GM21367 (cell line): ENCODE data around the gene MMEL1.
"Not testable (repeated sequence)": the region's sequence is repeated elsewhere in the genome, so short reads cannot be mapped to it uniquely, and the experiment has no call there.

Source experiments
- ATAC-seq: cut with Tn5 transposase; IDR thresholded peaks from one replicate; pipeline ENCODE4 v1.9.1; 2021; ENCODE audit not compliant: unreplicated experiment

MMEL1 gene, protein sequence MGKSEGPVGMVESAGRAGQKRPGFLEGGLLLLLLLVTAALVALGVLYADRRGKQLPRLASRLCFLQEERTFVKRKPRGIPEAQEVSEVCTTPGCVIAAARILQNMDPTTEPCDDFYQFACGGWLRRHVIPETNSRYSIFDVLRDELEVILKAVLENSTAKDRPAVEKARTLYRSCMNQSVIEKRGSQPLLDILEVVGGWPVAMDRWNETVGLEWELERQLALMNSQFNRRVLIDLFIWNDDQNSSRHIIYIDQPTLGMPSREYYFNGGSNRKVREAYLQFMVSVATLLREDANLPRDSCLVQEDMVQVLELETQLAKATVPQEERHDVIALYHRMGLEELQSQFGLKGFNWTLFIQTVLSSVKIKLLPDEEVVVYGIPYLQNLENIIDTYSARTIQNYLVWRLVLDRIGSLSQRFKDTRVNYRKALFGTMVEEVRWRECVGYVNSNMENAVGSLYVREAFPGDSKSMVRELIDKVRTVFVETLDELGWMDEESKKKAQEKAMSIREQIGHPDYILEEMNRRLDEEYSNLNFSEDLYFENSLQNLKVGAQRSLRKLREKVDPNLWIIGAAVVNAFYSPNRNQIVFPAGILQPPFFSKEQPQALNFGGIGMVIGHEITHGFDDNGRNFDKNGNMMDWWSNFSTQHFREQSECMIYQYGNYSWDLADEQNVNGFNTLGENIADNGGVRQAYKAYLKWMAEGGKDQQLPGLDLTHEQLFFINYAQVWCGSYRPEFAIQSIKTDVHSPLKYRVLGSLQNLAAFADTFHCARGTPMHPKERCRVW

GRCh38 chr1:2632561-2633361 lies at the start of gene MMEL1:
MMEL1 (minus strand) TSS chr1:2633016; CDS start chr1:2629484, 3,532 bp downstream.
- no peak for ATAC-seq

DNA sequence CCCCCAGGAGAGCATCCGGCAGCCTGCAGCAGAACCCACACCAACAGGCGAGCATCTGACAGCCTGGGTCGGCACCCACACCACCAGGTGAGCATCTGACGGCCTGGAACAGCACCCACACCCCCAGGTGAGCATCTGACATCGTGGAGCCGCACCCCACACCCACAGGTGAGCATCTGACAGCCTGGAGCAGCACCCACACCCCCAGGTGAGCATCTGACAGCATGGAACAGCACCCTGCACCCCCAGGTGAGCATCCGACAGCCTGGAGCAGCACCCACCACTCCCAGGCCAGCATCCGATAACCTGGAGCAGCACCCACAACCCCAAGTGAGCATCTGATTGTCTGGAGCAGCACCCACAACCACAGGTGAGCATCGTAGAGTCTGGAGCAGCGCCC lies 43.9 kb upstream of the MMEL1 start:
- ATAC-seq, result not testable (repeated sequence)

GRCh38 chr1:2671656-2672055 lies 38.8 kb upstream of the MMEL1 start:
- ATAC-seq, result not testable (repeated sequence)

DNA sequence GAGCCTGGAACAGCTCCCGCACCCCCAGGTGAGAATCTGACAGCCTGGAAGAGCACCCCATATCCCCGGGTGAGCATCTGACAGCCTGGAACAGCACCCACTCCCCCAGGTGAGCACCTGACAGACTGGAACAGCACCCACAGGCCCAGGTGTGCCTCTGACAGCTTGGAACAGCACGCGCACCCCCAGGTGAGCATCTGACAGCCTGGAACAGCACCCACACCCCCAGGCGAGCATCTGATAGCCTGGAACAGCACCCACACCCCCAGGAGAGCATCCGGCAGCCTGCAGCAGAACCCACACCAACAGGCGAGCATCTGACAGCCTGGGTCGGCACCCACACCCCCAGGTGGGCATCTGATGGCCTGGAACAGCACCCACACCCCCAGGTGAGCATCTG lies 27.0 kb upstream of the MMEL1 start:
- ATAC-seq, result not testable (repeated sequence)

DNA sequence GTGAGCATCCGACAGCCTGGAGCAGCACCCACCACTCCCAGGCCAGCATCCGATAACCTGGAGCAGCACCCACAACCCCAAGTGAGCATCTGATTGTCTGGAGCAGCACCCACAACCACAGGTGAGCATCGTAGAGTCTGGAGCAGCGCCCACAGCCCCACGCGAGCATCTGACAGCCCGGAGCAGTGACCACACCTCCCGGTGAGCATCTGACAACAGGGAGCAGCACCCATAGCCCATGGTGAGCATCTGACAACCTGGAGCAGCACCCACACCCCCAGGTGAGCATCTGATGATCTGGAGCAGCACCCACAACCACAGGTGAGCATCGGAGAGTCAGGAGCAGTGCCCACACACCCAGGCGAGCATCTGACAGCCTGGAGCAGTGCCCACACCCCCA lies 25.1 kb upstream of the MMEL1 start:
- ATAC-seq, result not testable (repeated sequence)

DNA sequence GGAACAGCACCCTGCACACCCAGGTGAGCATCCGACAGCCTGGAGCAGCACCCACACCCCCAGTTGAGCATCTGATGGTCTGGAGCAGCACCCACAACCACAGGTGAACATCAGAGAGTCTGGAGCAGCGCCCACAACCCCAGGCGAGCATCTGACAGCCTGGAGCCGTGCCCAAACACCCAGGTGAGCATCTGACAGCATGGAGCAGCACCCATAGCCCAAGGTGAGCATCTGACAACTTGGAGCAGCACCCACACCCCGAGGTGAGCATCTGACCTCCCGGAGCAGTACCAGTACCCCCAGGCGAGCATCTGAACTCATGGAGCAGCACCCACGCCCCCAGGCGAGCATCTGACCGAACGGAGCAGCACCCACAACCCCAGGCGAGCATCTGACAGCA lies 24.3 kb upstream of the MMEL1 start:
- ATAC-seq, result not testable (repeated sequence)

- not testable (repeated sequence) for ATAC-seq
Measured at GRCh38 chr1:2655598-2656434, 23.0 kb upstream of the MMEL1 start.

GRCh38 chr1:2654443-2654948 lies 21.7 kb upstream of the MMEL1 start:
- not testable (repeated sequence) for ATAC-seq

- ATAC-seq, result not testable (repeated sequence)
Measured at GRCh38 chr1:2653741-2654442, 21.1 kb upstream of the MMEL1 start.

DNA sequence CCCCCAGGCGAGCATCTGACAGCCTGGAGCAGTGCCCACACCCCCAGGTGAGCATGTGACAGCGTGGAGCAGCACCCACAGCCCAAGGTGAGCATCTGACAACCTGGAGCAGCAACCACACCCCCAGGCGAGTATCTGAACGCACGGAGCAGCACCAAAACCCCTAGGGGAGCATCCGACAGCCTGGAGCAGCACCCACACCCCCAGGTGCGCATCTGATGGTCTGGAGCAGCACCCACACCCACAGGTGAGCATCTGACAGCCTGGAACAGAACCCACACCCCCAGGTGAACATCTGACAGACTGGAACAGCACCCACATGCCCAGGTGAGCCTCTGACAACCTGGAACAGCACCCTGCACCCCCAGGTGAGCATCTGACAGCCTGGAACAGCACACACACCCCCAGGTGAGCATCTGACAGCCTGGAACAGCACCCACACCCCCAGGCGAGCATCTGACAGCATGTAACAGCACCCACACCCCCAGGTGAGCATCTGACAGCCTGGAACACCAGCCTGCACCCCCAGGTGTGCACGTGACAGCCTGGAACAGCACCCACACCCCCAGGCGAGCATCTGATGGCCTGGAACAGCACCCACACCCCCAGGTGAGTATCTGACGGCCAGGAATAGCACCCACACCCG lies 20.2 kb upstream of the MMEL1 start:
- not testable (repeated sequence) for ATAC-seq

DNA sequence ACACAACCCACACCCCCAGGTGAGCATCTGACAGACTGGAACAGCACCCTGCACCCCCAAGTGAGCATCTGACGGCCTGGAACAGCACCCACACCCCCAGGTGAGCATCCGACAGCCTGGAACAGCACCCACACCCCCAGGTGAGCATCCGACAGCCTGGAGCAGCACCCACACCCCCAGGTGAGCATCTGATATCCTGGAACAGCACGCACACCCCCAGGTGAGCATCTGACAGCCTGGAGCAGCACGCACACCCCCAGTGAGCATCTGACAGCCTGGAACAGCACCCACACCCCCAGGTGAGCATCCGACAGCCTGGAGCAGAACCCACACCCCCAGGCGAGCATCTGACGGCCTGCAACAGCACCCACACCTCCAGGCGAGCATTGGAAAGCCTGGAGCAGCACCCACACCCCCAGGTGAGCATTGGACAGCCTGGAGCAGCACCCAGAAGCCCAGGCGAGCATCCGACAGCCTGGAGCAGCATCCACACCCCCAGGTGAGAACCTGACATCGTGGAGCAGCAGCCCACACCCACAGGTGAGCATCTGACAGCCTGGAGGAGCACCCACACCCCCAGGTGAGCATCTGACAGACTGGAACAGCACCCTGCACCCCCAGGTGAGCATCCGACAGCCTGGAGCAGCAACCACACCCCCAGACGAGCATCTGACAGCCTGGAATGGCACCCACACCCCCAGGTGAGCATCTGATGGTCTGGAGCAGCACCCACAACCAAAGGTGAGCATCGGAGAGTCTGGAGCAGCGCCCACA lies 19.5 kb upstream of the MMEL1 start:
- ATAC-seq, result not testable (repeated sequence)

- no peak for ATAC-seq
Measured at GRCh38 chr1:2650967-2651645, 18.3 kb upstream of the MMEL1 start.

- no peak for ATAC-seq
Measured at GRCh38 chr1:2646837-2647236, 14.0 kb upstream of the MMEL1 start.

GRCh38 chr1:2645776-2646175 lies 13.0 kb upstream of the MMEL1 start:
- ATAC-seq, result no peak

DNA sequence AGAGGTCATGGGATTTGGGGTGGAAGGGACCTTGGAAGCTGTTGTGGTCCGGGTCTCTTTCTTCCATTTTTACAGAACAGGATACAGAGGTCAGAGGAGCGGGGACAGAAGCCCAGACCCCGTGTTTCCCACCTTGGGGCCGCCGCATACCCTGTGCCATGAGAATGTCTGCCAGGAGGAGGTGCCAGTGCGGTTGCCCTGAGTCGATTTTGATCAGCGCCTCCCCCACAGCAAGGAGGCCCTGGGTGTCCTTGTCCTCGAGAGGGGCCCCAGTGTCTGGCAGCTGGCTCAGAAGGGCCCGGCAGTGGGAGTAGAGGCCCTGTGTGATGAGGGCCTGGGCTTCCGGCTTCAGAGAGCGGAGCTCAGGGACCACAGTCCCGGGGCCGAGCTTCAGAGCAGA lies 12.3 kb upstream of the MMEL1 start:
- ATAC-seq, result no peak

GRCh38 chr1:2644591-2645101 lies 11.8 kb upstream of the MMEL1 start:
- ATAC-seq, result no peak

- no peak for ATAC-seq
Measured at GRCh38 chr1:2644171-2644570, 11.4 kb upstream of the MMEL1 start.
